Vagina (tissue), 2 donors: ENCODE data around the gene TAS2R20.

Source experiments
- POLR2A ChIP-seq, 2 donors: fragments of 450-650 bp; IDR thresholded peaks; one replicate each; pipeline ENCODE4 v1.6.1; 2017; ENCODE audit warnings: antibody characterized with exemption in 2 of 2, mild to moderate bottlenecking in 2 of 2, moderate library complexity in 2 of 2
- POLR2AphosphoS5 ChIP-seq, 2 donors: sonication (generic); formaldehyde crosslinking; IDR thresholded peaks; one replicate each; pipeline ENCODE4 v1.9.0; 2017; ENCODE audit warnings: antibody characterized with exemption in 2 of 2, mild to moderate bottlenecking in 2 of 2, low read depth in 1 of 2; ENCODE audit not compliant: insufficient read depth in 1 of 2
- TF ChIP-seq, protein P1 (sequence below), 3 experiments: fragments of 450-650 bp in 2 of 3; fragments of 200-600 bp in 1 of 3; sonication (generic) in 1 of 3; IDR thresholded peaks; one replicate each; pipeline ENCODE4 v1.5.1; 2017 to 2019; ENCODE audit warnings: antibody characterized with exemption in 3 of 3, mild to moderate bottlenecking in 2 of 3, moderate library complexity in 2 of 3

DNA sequence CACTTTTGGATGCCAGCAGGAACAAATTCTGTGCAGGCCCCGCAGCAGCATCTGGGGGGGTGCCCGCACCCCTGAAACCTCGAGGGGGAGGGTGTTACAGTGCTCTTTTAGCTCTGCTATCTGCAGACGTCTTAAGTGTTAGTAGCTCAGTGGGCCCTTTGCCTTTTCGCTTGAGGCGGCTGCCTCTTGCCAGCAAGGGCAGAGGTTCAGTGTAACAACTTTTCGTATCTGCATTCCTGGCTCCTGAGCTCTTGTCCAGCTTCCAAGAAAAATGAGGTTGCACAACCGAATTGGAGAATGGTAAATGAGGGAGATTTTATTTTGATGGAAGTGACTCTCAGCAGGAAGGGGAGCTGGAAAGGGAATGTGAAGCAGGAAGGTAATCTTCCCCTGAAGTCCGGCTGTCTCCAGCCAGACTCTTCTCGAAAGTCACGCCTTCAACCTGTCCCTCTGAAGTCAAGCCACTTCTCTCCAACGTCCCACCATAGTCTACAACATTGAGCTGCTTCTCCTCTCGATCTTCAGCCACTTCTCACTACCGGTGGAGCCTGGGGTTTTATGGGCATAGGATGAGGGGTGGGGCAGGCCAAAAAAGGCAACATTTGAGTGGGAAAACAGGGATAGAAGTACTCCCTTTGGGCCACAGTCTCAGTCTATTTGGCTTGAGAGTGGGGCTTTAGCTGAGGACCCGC is 29.2 kb downstream of the TAS2R20 start:
- TF ChIP-seq, protein P1, sequence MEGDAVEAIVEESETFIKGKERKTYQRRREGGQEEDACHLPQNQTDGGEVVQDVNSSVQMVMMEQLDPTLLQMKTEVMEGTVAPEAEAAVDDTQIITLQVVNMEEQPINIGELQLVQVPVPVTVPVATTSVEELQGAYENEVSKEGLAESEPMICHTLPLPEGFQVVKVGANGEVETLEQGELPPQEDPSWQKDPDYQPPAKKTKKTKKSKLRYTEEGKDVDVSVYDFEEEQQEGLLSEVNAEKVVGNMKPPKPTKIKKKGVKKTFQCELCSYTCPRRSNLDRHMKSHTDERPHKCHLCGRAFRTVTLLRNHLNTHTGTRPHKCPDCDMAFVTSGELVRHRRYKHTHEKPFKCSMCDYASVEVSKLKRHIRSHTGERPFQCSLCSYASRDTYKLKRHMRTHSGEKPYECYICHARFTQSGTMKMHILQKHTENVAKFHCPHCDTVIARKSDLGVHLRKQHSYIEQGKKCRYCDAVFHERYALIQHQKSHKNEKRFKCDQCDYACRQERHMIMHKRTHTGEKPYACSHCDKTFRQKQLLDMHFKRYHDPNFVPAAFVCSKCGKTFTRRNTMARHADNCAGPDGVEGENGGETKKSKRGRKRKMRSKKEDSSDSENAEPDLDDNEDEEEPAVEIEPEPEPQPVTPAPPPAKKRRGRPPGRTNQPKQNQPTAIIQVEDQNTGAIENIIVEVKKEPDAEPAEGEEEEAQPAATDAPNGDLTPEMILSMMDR (IDR thresholded peaks at IDR 0.05), result no peak
- TF ChIP-seq POLR2AphosphoS5 (IDR thresholded peaks at IDR 0.05; ENCODE audit: insufficient read depth in 1 of 2, low read depth in 1 of 2) (no peak), POLR2A (IDR thresholded peaks at IDR 0.05) (no peak)
